Suppressor macrophage treated with lipopolysaccharide for 4 hours (primary cell): ENCODE measurements around the gene PHOX2B.

Source experiments
- DNase-seq: peaks from one replicate; pipeline ENCODE4 v3.0.0-alpha.2; 2020

The PHOX2B gene

GRCh38 chr4:41709844-41710481 is 38.6 kb downstream of the PHOX2B start:
- DNase-seq, result no peak

- DNase-seq, result no peak
Measured at GRCh38 chr4:41703785-41704184, 44.7 kb downstream of the PHOX2B start.

GRCh38 chr4:41702770-41703169 is 45.8 kb downstream of the PHOX2B start:
- no peak for DNase-seq

GRCh38 chr4:41701983-41702382 is 46.5 kb downstream of the PHOX2B start:
- DNase-seq, result no peak

- DNase-seq, result no peak
Measured at GRCh38 chr4:41696763-41697162, 51.8 kb downstream of the PHOX2B start.

- no peak for DNase-seq
Measured at GRCh38 chr4:41696131-41696530, 52.4 kb downstream of the PHOX2B start.
